Activated naive CD4-positive, alpha-beta T cell treated with anti-CD3 and anti-CD28 coated beads, Interleukin-2, amount 50 U/mL, for 72 hours (primary cell): ENCODE data around the gene ZNF783. TPM values are rescaled to one million over a fixed set of nuclear protein-coding genes. Genes with fewer than 3 reads are reported as not detected.
A peak's percentile ranks its signal among the peaks of the same experiment; 100 is the strongest.
"Not testable (repeated sequence)": the region's sequence is repeated elsewhere in the genome, so short reads cannot be mapped to it uniquely, and the experiment has no call there.

Source experiments
- ATAC-seq, 2 donors: fragments of 150-1000 bp; cut with Tn5 transposase; 2 replicates each; pipeline ENCODE4 v1.10.0; 2021; ENCODE audit warnings: mild to moderate bottlenecking in 2 of 2, moderate library complexity in 2 of 2
- DNase-seq, 2 donors: peaks; one replicate each; pipeline ENCODE4 v3.0.0; 2021 to 2022; ENCODE audit warnings: low spot score in 2 of 2
- H3K27ac Mint-ChIP-seq, 2 donors: one replicate each; pipeline ENCODE4 v1.8.0; 2022; ENCODE audit warnings: mild to moderate bottlenecking in 2 of 2, mixed read lengths in 2 of 2
- H3K36me3 Mint-ChIP-seq, 2 donors: one replicate each; pipeline ENCODE4 v1.8.0; 2022; ENCODE audit warnings: mixed read lengths in 2 of 2
- H3K9me3 Mint-ChIP-seq, 2 donors: one replicate each; pipeline ENCODE4 v1.8.0; 2022; ENCODE audit warnings: mixed read lengths in 2 of 2
- total RNA-seq, 2 donors: library from RNA; stranded (reverse); gene quantifications; one replicate each; pipeline ENCODE4 v1.2.3, GENCODE V29; 2022

ZNF783 gene
- total RNA-seq, 2 donors from 2014 or later: 7.6 to 18.2 TPM

- DNase-seq (no peak), ATAC-seq (no peak)
- Mint-ChIP-seq H3K9me3 (peaks cover 0 to 4% of the 10 kb centered on the region in 2 donors), H3K27ac (no peak overlapping the region), H3K36me3 (no peaks in the 10 kb centered on the region)
Measured at GRCh38 chr7:149329265-149329664, 67.3 kb downstream of the ZNF783 start.

- DNase-seq (no peak), ATAC-seq (no peak)
- no peaks in the 10 kb centered on the region for H3K36me3 Mint-ChIP-seq
- H3K9me3 Mint-ChIP-seq: peaks cover 0 to 5% of the 10 kb centered on the region in 2 donors
- no peak overlapping the region for H3K27ac Mint-ChIP-seq
Measured at GRCh38 chr7:149329766-149330334, 67.9 kb downstream of the ZNF783 start.

GRCh38 chr7:149330914-149331567, 69.0 kb downstream of the ZNF783 start:
- H3K36me3 Mint-ChIP-seq: no peaks in the 10 kb centered on the region
- peaks cover 0 to 5% of the 10 kb centered on the region in 2 donors for H3K9me3 Mint-ChIP-seq
- ATAC-seq (peak; percentile 20 to 64), DNase-seq (peak in 1 of 2 donors; percentile 13)
- H3K27ac Mint-ChIP-seq: peak overlapping the region; percentile 48 to 96

- not testable (repeated sequence) for ATAC-seq, DNase-seq, H3K36me3 Mint-ChIP-seq, H3K27ac Mint-ChIP-seq, H3K9me3 Mint-ChIP-seq
Measured at GRCh38 chr7:149332602-149333320, 70.8 kb downstream of the ZNF783 start.

DNA sequence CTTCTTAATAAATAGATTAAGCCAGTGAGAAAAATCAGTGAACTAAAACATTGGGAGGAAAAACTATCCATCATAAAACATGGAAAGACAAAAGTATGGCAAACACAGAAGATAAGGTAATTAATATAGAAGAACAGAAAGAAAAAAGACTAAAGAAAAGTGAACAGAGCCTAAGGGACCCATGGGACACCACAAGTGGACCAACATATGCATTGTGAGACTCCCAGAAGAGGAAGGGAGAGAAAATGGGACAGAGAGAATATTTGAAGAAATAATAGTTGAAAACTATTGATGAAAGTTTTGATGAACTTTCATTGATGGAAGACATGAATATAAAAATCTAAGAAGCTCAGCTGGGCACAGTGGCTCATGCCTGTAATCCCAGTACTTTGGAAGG, 71.3 kb downstream of the ZNF783 start:
- Mint-ChIP-seq H3K36me3 (no peaks in the 10 kb centered on the region), H3K27ac (no peak overlapping the region)
- ATAC-seq: no peak

GRCh38 chr7:149334219-149334618, 72.2 kb downstream of the ZNF783 start:
- ATAC-seq: no peak
- no peak for DNase-seq
- Mint-ChIP-seq H3K9me3 (peaks cover 0 to 5% of the 10 kb centered on the region in 2 donors), H3K27ac (no peak overlapping the region), H3K36me3 (no peaks in the 10 kb centered on the region)

More for the DNA sequence above, 71.3 kb downstream of the ZNF783 start:
- DNase-seq: no peak
- peaks cover 0 to 5% of the 10 kb centered on the region in 2 donors for H3K9me3 Mint-ChIP-seq

Other genes with a start within 250 kb of the ZNF783 start
- 10 to 100 TPM; 56.7 to 78.0 TPM for gene PDIA4, start 233.7 kb upstream of the ZNF783 start, total RNA-seq
- gene ZNF786, start 171.5 kb upstream of the ZNF783 start, total RNA-seq: 1 to 10 TPM; 4.3 to 4.7 TPM
- gene ZNF425, start 135.9 kb upstream of the ZNF783 start, total RNA-seq: under 1 TPM; 0.34 to 0.45 TPM
- 1 to 10 TPM; 6.6 to 8.7 TPM for gene ZNF398, start 114.7 kb upstream of the ZNF783 start, total RNA-seq
- 10 to 100 TPM; 23.5 to 35.6 TPM for gene ZNF282, start 66.7 kb upstream of the ZNF783 start, total RNA-seq
- 10 to 100 TPM; 12.1 to 13.3 TPM for gene ZNF212, start 22.5 kb upstream of the ZNF783 start, total RNA-seq
- 10 to 100 TPM in 1 of 2 donors, 1 to 10 TPM in 1; 3.5 to 12.7 TPM for gene ZNF777, start 198.9 kb downstream of the ZNF783 start, total RNA-seq
- gene ZNF746, start 235.6 kb downstream of the ZNF783 start, total RNA-seq: 10 to 100 TPM; 15.3 to 15.5 TPM